ENCODE results near the gene PRKAG2. TPM values are rescaled to one million over a fixed set of nuclear protein-coding genes. Genes with fewer than 3 reads are reported as not detected.
A peak's percentile ranks its signal among the peaks of the same experiment; 100 is the strongest.

Gene PRKAG2
- total RNA-seq, 1 experiment from 2014 or later = 23.9 TPM

DNA sequence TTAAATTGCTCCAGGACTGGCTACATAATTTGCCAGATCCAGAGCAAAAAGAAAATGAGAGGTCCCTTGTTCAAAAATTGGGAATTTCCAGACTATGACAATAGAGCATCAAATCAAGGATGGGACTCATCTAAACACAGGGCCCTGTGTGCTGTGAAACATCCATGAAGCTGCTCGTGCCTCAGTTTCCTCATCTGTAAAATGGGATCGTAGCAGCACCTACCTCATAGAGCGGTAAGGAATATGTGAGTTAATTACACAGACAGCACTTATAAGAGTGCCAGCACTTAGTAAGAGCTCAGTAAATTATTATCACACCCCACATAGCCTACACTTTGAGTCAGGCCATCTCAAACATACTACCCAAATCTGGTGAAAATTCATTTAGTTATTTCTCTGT, 221.4 kb downstream of the PRKAG2 start:
- no peaks in the 10 kb centered on the region for H3K9me3 ChIP-seq (ENCODE audit: low read length)
- H3F3A ChIP-seq (ENCODE audit: low read length, unreplicated experiment) = no peaks in the 10 kb centered on the region
- no peak overlapping the region for H2AFZ ChIP-seq (ENCODE audit: low read length)
- H3K4me2 ChIP-seq (ENCODE audit: low read length) = no peak overlapping the region
- no peaks in the 10 kb centered on the region for H3K27me3 ChIP-seq (ENCODE audit: low read length)
- H3K79me2 ChIP-seq (ENCODE audit: low read length) = no peaks in the 10 kb centered on the region
- ChIA-PET POLR2A (ENCODE audit: unreplicated experiment) (no interaction called here), CTCF (no interaction called here)
- intact Hi-C loops (cut with micrococcal nuclease) = no loop called here
- ATAC-seq = no peak
- no peak for DNase-seq
- H3K9me2 ChIP-seq (replicated peaks; ENCODE audit: low read length) = no peaks in the 10 kb centered on the region
- no TSS peak for BruUV-seq (replicated peaks)
- H3K4me1 ChIP-seq (ENCODE audit: insufficient read depth, low read length) = peaks cover 47% of the 10 kb centered on the region
- no peaks in the 10 kb centered on the region for H3K36me3 ChIP-seq (ENCODE audit: low read depth, low read length)
- TF ChIP-seq EZH2 (IDR thresholded peaks at IDR 0.05; ENCODE audit: low read length, unreplicated experiment) (no peak), CTCF (conservative IDR thresholded peaks at IDR 0.05; ENCODE audit: low read depth, low read length) (no peak), EZH2phosphoT487 (IDR thresholded peaks at IDR 0.05; ENCODE audit: borderline replicate concordance, low read length) (no peak)
- H3K27ac ChIP-seq (ENCODE audit: low read length) = no peak overlapping the region
- no peak overlapping the region for H3K9ac ChIP-seq (ENCODE audit: low read length)
- no peak overlapping the region for H3K4me3 ChIP-seq (ENCODE audit: low read length)
- H4K20me1 ChIP-seq (ENCODE audit: low read length) = no peaks in the 10 kb centered on the region

DNA sequence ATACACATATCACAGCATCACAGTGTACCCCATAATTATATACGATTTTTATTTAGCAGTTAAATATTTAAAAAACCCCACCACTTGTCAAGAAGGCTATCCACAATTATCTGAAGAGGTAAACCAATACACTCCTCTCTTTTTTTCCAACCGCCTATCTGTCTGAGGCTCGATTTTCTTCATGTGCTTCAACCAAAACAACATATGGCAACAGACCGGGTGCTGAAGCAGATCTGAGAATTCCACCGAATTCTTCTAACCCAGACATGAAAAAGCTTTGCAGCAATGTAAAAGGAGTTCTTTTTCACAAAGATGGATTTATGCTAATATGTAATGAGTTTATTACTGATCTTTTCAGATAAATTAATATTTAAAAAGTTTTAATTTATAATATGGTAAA, 224.8 kb downstream of the PRKAG2 start:
- Histone ChIP-seq H3K9ac (ENCODE audit: low read length) (no peak overlapping the region), H4K20me1 (ENCODE audit: low read length) (no peaks in the 10 kb centered on the region), H3K4me1 (ENCODE audit: insufficient read depth, low read length) (peaks cover 44% of the 10 kb centered on the region), H3K36me3 (ENCODE audit: low read depth, low read length) (no peaks in the 10 kb centered on the region), H3K4me3 (ENCODE audit: low read length) (no peak overlapping the region), H3K27me3 (ENCODE audit: low read length) (no peaks in the 10 kb centered on the region), H3K4me2 (ENCODE audit: low read length) (no peak overlapping the region), H3F3A (ENCODE audit: low read length, unreplicated experiment) (no peaks in the 10 kb centered on the region), H3K9me3 (ENCODE audit: low read length) (no peaks in the 10 kb centered on the region), H3K9me2 (replicated peaks; ENCODE audit: low read length) (no peaks in the 10 kb centered on the region), H2AFZ (ENCODE audit: low read length) (no peak overlapping the region), H3K27ac (ENCODE audit: low read length) (no peak overlapping the region), H3K79me2 (ENCODE audit: low read length) (no peaks in the 10 kb centered on the region)
- ChIA-PET CTCF (no interaction called here), POLR2A (ENCODE audit: unreplicated experiment) (no interaction called here)
- no peak for DNase-seq
- TF ChIP-seq CTCF (conservative IDR thresholded peaks at IDR 0.05; ENCODE audit: low read depth, low read length) = no peak
- TF ChIP-seq EZH2phosphoT487 (IDR thresholded peaks at IDR 0.05; ENCODE audit: borderline replicate concordance, low read length) = no peak
- TF ChIP-seq EZH2 (IDR thresholded peaks at IDR 0.05; ENCODE audit: low read length, unreplicated experiment) = no peak
- ATAC-seq = no peak
- BruUV-seq (replicated peaks) = no TSS peak
- intact Hi-C loops (cut with micrococcal nuclease) = no loop called here

GRCh38 chr7:151650161-151650560, 226.8 kb downstream of the PRKAG2 start:
- intact Hi-C loops (cut with micrococcal nuclease) = loop anchor here (2.0 kb wide), 1 partner anchor 37 kb away; no protein-coding TSS in a partner anchor
- no TSS peak for BruUV-seq (replicated peaks)
- Histone ChIP-seq H3K9me2 (replicated peaks; ENCODE audit: low read length) (no peaks in the 10 kb centered on the region), H4K20me1 (ENCODE audit: low read length) (no peaks in the 10 kb centered on the region), H3K36me3 (ENCODE audit: low read depth, low read length) (peaks cover 1% of the 10 kb centered on the region; the same call in 1 of the 2 replicates), H2AFZ (ENCODE audit: low read length) (no peak overlapping the region), H3K4me3 (ENCODE audit: low read length) (no peak overlapping the region), H3K4me2 (ENCODE audit: low read length) (peak overlapping the region; percentile 63; the same call in 1 of the 2 replicates), H3K79me2 (ENCODE audit: low read length) (no peaks in the 10 kb centered on the region), H3K9me3 (ENCODE audit: low read length) (no peaks in the 10 kb centered on the region), H3F3A (ENCODE audit: low read length, unreplicated experiment) (no peaks in the 10 kb centered on the region), H3K9ac (ENCODE audit: low read length) (no peak overlapping the region; the same call in 1 of the 2 replicates), H3K27me3 (ENCODE audit: low read length) (no peaks in the 10 kb centered on the region), H3K4me1 (ENCODE audit: insufficient read depth, low read length) (peaks cover 43% of the 10 kb centered on the region), H3K27ac (ENCODE audit: low read length) (peak overlapping the region; percentile 74)
- POLR2A ChIA-PET (ENCODE audit: unreplicated experiment) = interaction anchor here (0.6 kb wide), 1 partner anchor 19 kb away, joined by 3 read pairs; no protein-coding TSS in a partner anchor
- TF ChIP-seq EZH2phosphoT487 (IDR thresholded peaks at IDR 0.05; ENCODE audit: borderline replicate concordance, low read length) (no peak), EZH2 (IDR thresholded peaks at IDR 0.05; ENCODE audit: low read length, unreplicated experiment) (no peak), CTCF (conservative IDR thresholded peaks at IDR 0.05; ENCODE audit: low read depth, low read length) (no peak)
- CTCF ChIA-PET = no interaction called here
- no peak for DNase-seq
- no peak for ATAC-seq

All from PC-3 (cell line).